OCI-LY3 (cell line): ENCODE measurements around the gene NPIPB8.
"Not testable (repeated sequence)": the region's sequence is repeated elsewhere in the genome, so short reads cannot be mapped to it uniquely, and the experiment has no call there.

Experiments used
- H2AFZ ChIP-seq: fragments of 200-600, 300-600 bp; shearing (Covaris generic); 2 replicates; pipeline ENCODE4 v1.6.0; 2014; ENCODE audit warnings: antibody characterized with exemption, low read depth, low read length
- H3K27ac ChIP-seq: fragments of 200-600, 300-600 bp; sonication (generic); 2 replicates; pipeline ENCODE4 v1.5.1; 2014; ENCODE audit warnings: mild to moderate bottlenecking, low read length, moderate library complexity, mixed read lengths
- H3K27me3 ChIP-seq: fragments of 200-600, 300-600 bp; sonication (generic); 2 replicates; pipeline ENCODE4 v1.6.1; 2014; ENCODE audit warnings: low read depth, low read length, mixed read lengths
- H3K36me3 ChIP-seq: fragments of 200-600, 300-600 bp; sonication (generic); replicated peaks from 2 replicates; pipeline ENCODE3; 2014; ENCODE audit warnings: low read depth, low read length, mixed read lengths
- H3K4me1 ChIP-seq: fragments of 300-600, 200-600 bp; sonication (generic); 2 replicates; pipeline ENCODE4 v1.6.1; 2014; ENCODE audit warnings: low read length, mixed read lengths
- H3K4me2 ChIP-seq: fragments of 200-600, 300-600 bp; sonication (generic); 2 replicates; pipeline ENCODE4 v1.6.1; 2014; ENCODE audit warnings: low read length, mixed read lengths
- H3K4me3 ChIP-seq: fragments of 300-600, 200-600 bp; sonication (generic); 2 replicates; pipeline ENCODE4 v1.5.1; 2014; ENCODE audit warnings: antibody characterized with exemption, mild to moderate bottlenecking, low read length, moderate library complexity
- H3K79me2 ChIP-seq: fragments of 300-600, 200-600 bp; shearing (Covaris generic); 2 replicates; pipeline ENCODE4 v1.6.1; 2014; ENCODE audit warnings: mild to moderate bottlenecking, low read length, mixed read lengths
- H3K9ac ChIP-seq: fragments of 300-600, 200-600 bp; shearing (Covaris generic); 2 replicates; pipeline ENCODE4 v1.6.0; 2014; ENCODE audit warnings: mild to moderate bottlenecking, low read length, moderate library complexity
- H3K9me3 ChIP-seq: fragments of 200-600, 300-600 bp; shearing (Covaris generic); 2 replicates; pipeline ENCODE4 v1.6.1; 2014; ENCODE audit warnings: low read length, mixed read lengths; ENCODE audit not compliant: insufficient read depth
- H4K20me1 ChIP-seq: fragments of 200-600, 300-600 bp; sonication (generic); 2 replicates; pipeline ENCODE4 v1.6.1; 2016; ENCODE audit warnings: low read length, mixed read lengths; ENCODE audit not compliant: insufficient read depth
- EZH2phosphoT487 ChIP-seq: fragments of 200-600 bp; shearing (Covaris generic); IDR thresholded peaks from 2 replicates; pipeline ENCODE4 v1.6.1; 2018; ENCODE audit warnings: antibody characterized with exemption, mixed run types, low read depth
- TF ChIP-seq, protein P1 (sequence below): fragments of 200-600, 300-600 bp; sonication (generic); IDR thresholded peaks from 2 replicates; pipeline ENCODE4 v1.5.1; 2014; ENCODE audit warnings: antibody characterized with exemption, low read length, low read depth

Gene NPIPB8

DNA sequence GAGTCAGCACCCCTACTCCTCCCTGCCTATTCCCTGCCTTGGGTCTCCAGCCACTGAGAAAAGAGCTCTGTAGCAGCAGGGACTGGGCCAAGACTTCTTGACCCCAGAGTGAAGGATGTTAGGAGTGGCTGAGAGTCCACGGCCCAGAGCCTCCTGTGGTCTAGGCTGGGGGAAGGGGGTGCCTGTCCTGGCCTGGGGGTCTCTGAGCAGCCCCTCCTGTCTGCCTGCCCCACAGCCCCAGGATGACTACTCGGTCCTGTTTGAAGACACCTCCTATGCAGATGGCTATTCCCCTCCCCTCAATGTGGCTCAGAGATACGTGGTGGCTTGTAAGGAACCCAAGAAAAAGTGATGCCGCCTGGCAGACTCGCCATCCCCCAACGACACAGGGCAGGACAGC lies 46.5 kb upstream of the NPIPB8 start:
- Histone ChIP-seq H3K27me3 (no peaks in the 10 kb centered on the region), H3K36me3 (peaks cover 6% of the 10 kb centered on the region), H3K4me2 (no peak overlapping the region), H3K27ac (no peak overlapping the region), H3K4me1 (0 out of 2 replicates have a peak, but pooled peaks cover under 1% of the 10 kb centered on the region), H3K79me2 (no peaks in the 10 kb centered on the region), H3K9me3 (no peaks in the 10 kb centered on the region), H4K20me1 (no peaks in the 10 kb centered on the region), H3K4me3 (no peak overlapping the region), H2AFZ (no peak overlapping the region), H3K9ac (no peak overlapping the region)
- no peak for TF ChIP-seq EZH2phosphoT487
- TF ChIP-seq, protein P1, sequence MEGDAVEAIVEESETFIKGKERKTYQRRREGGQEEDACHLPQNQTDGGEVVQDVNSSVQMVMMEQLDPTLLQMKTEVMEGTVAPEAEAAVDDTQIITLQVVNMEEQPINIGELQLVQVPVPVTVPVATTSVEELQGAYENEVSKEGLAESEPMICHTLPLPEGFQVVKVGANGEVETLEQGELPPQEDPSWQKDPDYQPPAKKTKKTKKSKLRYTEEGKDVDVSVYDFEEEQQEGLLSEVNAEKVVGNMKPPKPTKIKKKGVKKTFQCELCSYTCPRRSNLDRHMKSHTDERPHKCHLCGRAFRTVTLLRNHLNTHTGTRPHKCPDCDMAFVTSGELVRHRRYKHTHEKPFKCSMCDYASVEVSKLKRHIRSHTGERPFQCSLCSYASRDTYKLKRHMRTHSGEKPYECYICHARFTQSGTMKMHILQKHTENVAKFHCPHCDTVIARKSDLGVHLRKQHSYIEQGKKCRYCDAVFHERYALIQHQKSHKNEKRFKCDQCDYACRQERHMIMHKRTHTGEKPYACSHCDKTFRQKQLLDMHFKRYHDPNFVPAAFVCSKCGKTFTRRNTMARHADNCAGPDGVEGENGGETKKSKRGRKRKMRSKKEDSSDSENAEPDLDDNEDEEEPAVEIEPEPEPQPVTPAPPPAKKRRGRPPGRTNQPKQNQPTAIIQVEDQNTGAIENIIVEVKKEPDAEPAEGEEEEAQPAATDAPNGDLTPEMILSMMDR = no peak

GRCh38 chr16:28592511-28592910 lies 45.4 kb upstream of the NPIPB8 start:
- TF ChIP-seq EZH2phosphoT487 = no peak
- TF ChIP-seq, protein P1 = no peak
- no peak overlapping the region for H3K27ac ChIP-seq
- H4K20me1 ChIP-seq = no peaks in the 10 kb centered on the region
- H3K4me3 ChIP-seq = no peak overlapping the region
- H3K9me3 ChIP-seq = no peaks in the 10 kb centered on the region
- peaks cover 3% of the 10 kb centered on the region for H3K36me3 ChIP-seq
- no peaks in the 10 kb centered on the region for H3K27me3 ChIP-seq
- H3K79me2 ChIP-seq = no peaks in the 10 kb centered on the region
- H2AFZ ChIP-seq = no peak overlapping the region
- no peak overlapping the region for H3K4me2 ChIP-seq
- H3K9ac ChIP-seq = no peak overlapping the region
- no peaks in the 10 kb centered on the region for H3K4me1 ChIP-seq

- H3K36me3 ChIP-seq = peaks cover 3% of the 10 kb centered on the region
- TF ChIP-seq EZH2phosphoT487 = no peak
- TF ChIP-seq, protein P1 = no peak
- H3K79me2 ChIP-seq = no peaks in the 10 kb centered on the region
- no peaks in the 10 kb centered on the region for H3K27me3 ChIP-seq
- no peak overlapping the region for H3K4me3 ChIP-seq
- H3K27ac ChIP-seq = no peak overlapping the region
- H3K4me2 ChIP-seq = no peak overlapping the region
- no peaks in the 10 kb centered on the region for H4K20me1 ChIP-seq
- no peaks in the 10 kb centered on the region for H3K9me3 ChIP-seq
- no peaks in the 10 kb centered on the region for H3K4me1 ChIP-seq
- no peak overlapping the region for H3K9ac ChIP-seq
- no peak overlapping the region for H2AFZ ChIP-seq
Measured at GRCh38 chr16:28592979-28593553, 44.8 kb upstream of the NPIPB8 start.

DNA sequence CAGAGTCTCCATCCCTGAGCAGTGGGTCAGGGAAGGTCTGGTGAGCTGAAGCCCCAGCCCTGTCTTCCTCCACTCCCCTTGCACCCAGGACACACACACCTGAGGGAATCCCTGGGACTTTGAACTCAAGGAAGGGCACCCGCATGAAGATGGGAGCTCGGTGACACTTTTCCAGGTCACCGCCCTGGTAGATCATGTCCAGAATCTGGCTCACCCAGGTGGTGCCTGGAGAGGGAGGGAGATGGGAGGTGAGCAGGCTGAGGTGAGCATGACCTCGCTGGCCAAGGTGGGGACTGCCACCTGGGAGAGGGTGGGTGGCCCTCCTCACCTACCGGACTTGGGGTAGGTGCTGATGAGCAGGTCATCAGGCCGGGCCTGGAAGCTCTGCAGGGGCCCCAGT lies 42.4 kb upstream of the NPIPB8 start:
- H3K9ac ChIP-seq = not testable (repeated sequence)

More for the DNA sequence above, 42.4 kb upstream of the NPIPB8 start:
- not testable (repeated sequence) for H3K36me3 ChIP-seq, H3K4me1 ChIP-seq, H3K4me2 ChIP-seq, H3K79me2 ChIP-seq, H3K27me3 ChIP-seq, H3K27ac ChIP-seq, H4K20me1 ChIP-seq, H3K4me3 ChIP-seq, H3K9me3 ChIP-seq, H2AFZ ChIP-seq
